Sigmoid colon (tissue), 7 donors: ENCODE measurements around the gene MDK. TPM values are rescaled to one million over a fixed set of nuclear protein-coding genes. Genes with fewer than 3 reads are reported as not detected.

ENCODE experiments used
- DNase-seq: peaks from one replicate; pipeline ENCODE4 v3.0.0-alpha.2; 2019
- H3K27ac ChIP-seq, 4 donors: fragments of 200-600 bp; sonication (generic); one replicate each; pipeline ENCODE4 v1.5.1; 2016 to 2019; ENCODE audit warnings: mild to moderate bottlenecking in 1 of 4
- H3K27me3 ChIP-seq, 3 donors: fragments of 200-600 bp; sonication (generic); one replicate each; pipeline ENCODE4 v1.5.1; 2019; ENCODE audit warnings: mild to moderate bottlenecking in 1 of 3
- H3K36me3 ChIP-seq, 4 donors: fragments of 200-600 bp; sonication (generic); one replicate each; pipeline ENCODE4 v1.5.1; 2016 to 2019
- H3K4me1 ChIP-seq, 4 donors: fragments of 200-600 bp; sonication (generic); one replicate each; pipeline ENCODE4 v1.5.1; 2017 to 2019
- H3K4me3 ChIP-seq, 4 donors: fragments of 200-600 bp; sonication (generic); one replicate each; pipeline ENCODE4 v1.5.1; 2017 to 2019; ENCODE audit warnings: mild to moderate bottlenecking in 2 of 4, moderate library complexity in 1 of 4
- H3K9me3 ChIP-seq, 4 donors: fragments of 200-600 bp in 3 of 4; sonication (generic) in 3 of 4; one replicate each; pipeline versions ENCODE4 v1.5.1 to v1.6.1; 2013 to 2019
- CTCF ChIP-seq, 4 experiments: fragments of 450-650 bp in 3 of 4; fragments of 200-600 bp in 1 of 4; IDR thresholded peaks; one replicate each; pipeline ENCODE4 v1.5.1; 2016 to 2019; ENCODE audit warnings: antibody characterized with exemption in 4 of 4, mild to moderate bottlenecking in 3 of 4, moderate library complexity in 2 of 4
- EP300 ChIP-seq, 4 donors: sonication (generic); formaldehyde crosslinking; IDR thresholded peaks; one replicate each; pipeline ENCODE4 v1.6.1; 2017; ENCODE audit warnings: antibody characterized with exemption in 4 of 4
- POLR2A ChIP-seq, 2 donors: fragments of 450-650 bp; IDR thresholded peaks; one replicate each; pipeline ENCODE4 v1.6.1; 2016; ENCODE audit warnings: antibody characterized with exemption in 2 of 2, mild to moderate bottlenecking in 2 of 2, moderate library complexity in 2 of 2
- POLR2AphosphoS5 ChIP-seq, 4 donors: sonication (generic); formaldehyde crosslinking; IDR thresholded peaks; one replicate each; pipeline ENCODE4 v1.6.1; 2017; ENCODE audit warnings: antibody characterized with exemption in 4 of 4
- WGBS, 2 donors: extraction: QIAGEN DNeasy Blood & Tissue Kit; methylation state at CpG; one replicate each; pipeline ENCODE4 v1.1.7; 2013; 5-methylcytosine and 5-hydroxymethylcytosine counted together
- intact Hi-C: fragments of 100-400 bp; cut with DNase I; formaldehyde crosslinking; loops from one replicate; pipeline ENCODE4 v1.15.1; 2023
- polyA plus RNA-seq, 3 donors: library from polyadenylated mRNA; stranded (reverse); fragments of 200-250 nt; gene quantifications; one replicate each; pipeline ENCODE4 v1.2.3, GENCODE V29; 2013
- total RNA-seq, 4 donors: library from RNA; depleted of rRNA; stranded (reverse); fragments of >200 nt; gene quantifications; one replicate each; pipeline ENCODE4 v1.1.0, GENCODE V29; 2016
- donor health status: healthy with polysubstance abuse.
- donor health status: Bipolar disorder and iron deficiency.
- donor health status: healthy.

The MDK gene
- total RNA-seq, result 10 to 100 TPM; 10.7 to 49.9 (median 33.0) TPM
- polyA plus RNA-seq, result 100 to 1,000 TPM; 101 to 403 (median 169) TPM

GRCh38 chr11:46381048-46381818 lies at the start of gene MDK:
TSS of gene MDK (plus strand) at chr11:46381669. CDS start at chr11:46382058, 389 bp downstream.
- peak within 1 kb of the TSS; percentile 66 to 79 (median 74) for H3K27ac ChIP-seq
- H3K27me3 ChIP-seq, result peaks cover 9 to 55% (median 34%) of the 10 kb centered on the region in 3 donors
- peaks cover 0 to 39% (median 32%) of the 10 kb centered on the region in 4 donors for H3K4me1 ChIP-seq
- intact Hi-C loops, result no loop called here
- peak; percentile 70 for DNase-seq
- 1% methylated on average over 94 to 96 of the region's 96 CpGs for WGBS, 2 donors
- H3K9me3 ChIP-seq, result no peaks in the 10 kb centered on the region
- peak within 1 kb of the TSS; percentile 57 to 77 (median 66) for H3K4me3 ChIP-seq
- H3K36me3 ChIP-seq, result peaks cover 0 to 16% (median 4%) of the 10 kb centered on the region in 4 donors
- TF ChIP-seq POLR2A (IDR thresholded peaks at IDR 0.05), result no peak
- TF ChIP-seq CTCF (IDR thresholded peaks at IDR 0.05), result no peak
- TF ChIP-seq POLR2AphosphoS5 (IDR thresholded peaks at IDR 0.05), result no peak
- TF ChIP-seq EP300 (IDR thresholded peaks at IDR 0.05), result no peak

GRCh38 chr11:46332093-46332567 lies 49.3 kb upstream of the MDK start:
- H3K4me1 ChIP-seq, result peaks cover 0 to 19% (median 14%) of the 10 kb centered on the region in 4 donors
- 30 to 31% methylated on average over 8 of the region's 8 CpGs for WGBS, 2 donors
- H3K4me3 ChIP-seq, result peak overlapping the region in 3 of 4 donors; percentile 38 to 52 (median 51)
- intact Hi-C loops, result no loop called here
- no peaks in the 10 kb centered on the region for H3K9me3 ChIP-seq
- DNase-seq, result no peak
- no peak for TF ChIP-seq POLR2AphosphoS5 (IDR thresholded peaks at IDR 0.05)
- TF ChIP-seq EP300 (IDR thresholded peaks at IDR 0.05), result no peak
- no peak for TF ChIP-seq CTCF (IDR thresholded peaks at IDR 0.05)
- no peak for TF ChIP-seq POLR2A (IDR thresholded peaks at IDR 0.05)
- peaks cover 15 to 66% (median 48%) of the 10 kb centered on the region in 3 donors for H3K27me3 ChIP-seq
- no peak overlapping the region for H3K27ac ChIP-seq
- no peaks in the 10 kb centered on the region for H3K36me3 ChIP-seq

GRCh38 chr11:46332568-46333393 lies 48.7 kb upstream of the MDK start:
- H3K4me3 ChIP-seq, result peak overlapping the region in 3 of 4 donors; percentile 38 to 52 (median 51)
- TF ChIP-seq POLR2A (IDR thresholded peaks at IDR 0.05) (no peak), POLR2AphosphoS5 (IDR thresholded peaks at IDR 0.05) (no peak), EP300 (IDR thresholded peaks at IDR 0.05) (no peak), CTCF (IDR thresholded peaks at IDR 0.05) (no peak)
- H3K9me3 ChIP-seq, result no peaks in the 10 kb centered on the region
- peaks cover 15 to 66% (median 48%) of the 10 kb centered on the region in 3 donors for H3K27me3 ChIP-seq
- H3K4me1 ChIP-seq, result peaks cover 0 to 19% (median 15%) of the 10 kb centered on the region in 4 donors
- no peak for DNase-seq
- no peak overlapping the region for H3K27ac ChIP-seq
- intact Hi-C loops, result no loop called here
- WGBS, 2 donors, result 1% methylated on average over 99 of the region's 99 CpGs
- H3K36me3 ChIP-seq, result no peaks in the 10 kb centered on the region

- Histone ChIP-seq H3K36me3 (no peaks in the 10 kb centered on the region), H3K9me3 (no peaks in the 10 kb centered on the region), H3K4me1 (peaks cover 0 to 25% (median 19%) of the 10 kb centered on the region in 4 donors), H3K27ac (no peak overlapping the region), H3K27me3 (peaks cover 15 to 59% (median 48%) of the 10 kb centered on the region in 3 donors), H3K4me3 (peak overlapping the region in 3 of 4 donors; percentile 38 to 52 (median 51))
- 5 to 9% methylated on average over 25 of the region's 25 CpGs for WGBS, 2 donors
- no peak for DNase-seq
- intact Hi-C loops, result no loop called here
- no peak for TF ChIP-seq EP300 (IDR thresholded peaks at IDR 0.05)
- no peak for TF ChIP-seq POLR2A (IDR thresholded peaks at IDR 0.05)
- no peak for TF ChIP-seq CTCF (IDR thresholded peaks at IDR 0.05)
- no peak for TF ChIP-seq POLR2AphosphoS5 (IDR thresholded peaks at IDR 0.05)
These were observed 48.0 kb upstream of the MDK start for GRCh38 chr11:46333394-46333947.
